Ishikawa (cell line): ENCODE results near the gene MTMR10.

Experiments
- CEBPB ChIP-seq: IDR thresholded peaks from 2 replicates; pipeline ENCODE4 v1.6.1; 2012
- CREB1 ChIP-seq: IDR thresholded peaks from 2 replicates; pipeline ENCODE4 v1.6.1; 2012; ENCODE audit warnings: low read depth
- EGR1 ChIP-seq: IDR thresholded peaks from 2 replicates; pipeline ENCODE4 v1.6.1; 2012
- EP300 ChIP-seq: IDR thresholded peaks from 2 replicates; pipeline ENCODE4 v1.6.1; 2012; ENCODE audit warnings: borderline replicate concordance
- FOXM1 ChIP-seq: IDR thresholded peaks from 2 replicates; pipeline ENCODE4 v1.6.1; 2012; ENCODE audit warnings: low read depth, borderline replicate concordance
- NFIC ChIP-seq: IDR thresholded peaks from 2 replicates; pipeline ENCODE4 v1.6.1; 2012
- RAD21 ChIP-seq: IDR thresholded peaks from 2 replicates; pipeline ENCODE4 v1.6.1; 2012; ENCODE audit warnings: low read depth
- REST ChIP-seq: IDR thresholded peaks from 2 replicates; pipeline ENCODE4 v1.6.1; 2012; ENCODE audit warnings: low read depth, mild to moderate bottlenecking
- TAF1 ChIP-seq: IDR thresholded peaks from 2 replicates; pipeline ENCODE4 v1.6.1; 2012; ENCODE audit warnings: low read depth, mild to moderate bottlenecking
- TCF12 ChIP-seq: IDR thresholded peaks from 2 replicates; pipeline ENCODE4 v1.6.1; 2012; ENCODE audit warnings: low read depth
- TEAD4 ChIP-seq: IDR thresholded peaks from 2 replicates; pipeline ENCODE4 v1.6.1; 2012
- YY1 ChIP-seq: IDR thresholded peaks from 2 replicates; pipeline ENCODE4 v1.6.1; 2012; ENCODE audit warnings: low read depth
- ZBTB7A ChIP-seq: IDR thresholded peaks from 2 replicates; pipeline ENCODE4 v1.6.1; 2012; ENCODE audit warnings: low read depth
- TF ChIP-seq, protein P1 (sequence below): IDR thresholded peaks from 2 replicates; pipeline ENCODE4 v1.6.1; 2012
- TF ChIP-seq, protein P2 (sequence below): IDR thresholded peaks from 2 replicates; pipeline ENCODE4 v1.6.1; 2012

MTMR10 gene

DNA sequence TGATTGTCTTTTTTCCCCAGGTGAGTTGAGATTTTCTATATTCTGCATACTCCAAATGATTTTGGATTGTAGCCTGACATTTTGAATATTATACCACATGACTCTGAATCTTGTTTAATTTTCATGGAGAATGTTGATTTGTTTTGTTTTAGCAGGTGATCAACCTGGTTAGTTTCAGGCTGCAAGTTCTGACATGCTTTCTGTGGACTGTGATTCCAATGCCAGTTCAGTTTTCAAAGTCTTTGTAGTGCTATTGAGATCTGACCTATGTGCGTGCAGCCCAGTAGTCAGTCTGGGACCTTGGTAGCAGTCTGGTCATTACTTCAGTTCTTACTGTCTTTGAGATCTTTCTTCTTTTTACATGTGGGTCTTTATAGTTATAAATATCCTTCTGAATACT lies 18.6 kb upstream of the MTMR10 start:
- no peak for TF ChIP-seq TAF1

- TF ChIP-seq CREB1 (no peak), CEBPB (no peak), ZBTB7A (no peak), TEAD4 (no peak), NFIC (no peak), EGR1 (no peak), TAF1 (no peak), TCF12 (no peak), REST (no peak), EP300 (no peak), FOXM1 (no peak), RAD21 (no peak), YY1 (no peak)
- TF ChIP-seq, protein P1, sequence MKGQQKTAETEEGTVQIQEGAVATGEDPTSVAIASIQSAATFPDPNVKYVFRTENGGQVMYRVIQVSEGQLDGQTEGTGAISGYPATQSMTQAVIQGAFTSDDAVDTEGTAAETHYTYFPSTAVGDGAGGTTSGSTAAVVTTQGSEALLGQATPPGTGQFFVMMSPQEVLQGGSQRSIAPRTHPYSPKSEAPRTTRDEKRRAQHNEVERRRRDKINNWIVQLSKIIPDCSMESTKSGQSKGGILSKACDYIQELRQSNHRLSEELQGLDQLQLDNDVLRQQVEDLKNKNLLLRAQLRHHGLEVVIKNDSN = no peak
- TF ChIP-seq, protein P2, sequence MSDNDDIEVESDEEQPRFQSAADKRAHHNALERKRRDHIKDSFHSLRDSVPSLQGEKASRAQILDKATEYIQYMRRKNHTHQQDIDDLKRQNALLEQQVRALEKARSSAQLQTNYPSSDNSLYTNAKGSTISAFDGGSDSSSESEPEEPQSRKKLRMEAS = no peak
Measured at GRCh38 chr15:31005660-31006059, 14.2 kb upstream of the MTMR10 start.

DNA sequence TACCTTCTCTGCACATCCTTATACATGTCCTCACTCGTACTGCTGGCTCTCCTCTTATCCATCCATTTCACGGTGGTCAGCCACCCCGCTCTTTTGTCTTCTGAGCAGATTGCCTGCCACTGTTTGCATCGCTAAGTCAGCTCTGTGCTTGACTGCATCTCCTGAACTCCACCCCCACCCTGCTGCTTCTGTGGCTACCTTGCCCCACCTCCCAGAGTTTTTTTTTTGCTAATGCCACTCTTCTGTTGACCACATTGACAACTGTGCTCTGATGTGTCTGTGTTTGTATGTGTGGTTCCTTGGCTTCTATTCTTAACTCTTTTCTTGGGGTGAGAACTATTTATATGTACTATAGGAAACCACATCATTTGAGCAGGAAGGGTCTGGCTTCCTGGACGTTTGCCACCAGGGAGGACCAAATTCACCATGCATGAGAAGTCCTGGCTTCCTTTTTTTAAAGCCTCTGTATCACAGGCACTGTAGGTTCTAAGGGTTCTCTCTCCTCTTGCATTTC lies 12.8 kb upstream of the MTMR10 start:
- no peak for TF ChIP-seq CREB1
- TF ChIP-seq NFIC = no peak
- TF ChIP-seq, protein P2 = no peak
- no peak for TF ChIP-seq YY1
- no peak for TF ChIP-seq EGR1
- TF ChIP-seq EP300 = no peak
- no peak for TF ChIP-seq RAD21
- TF ChIP-seq TCF12 = no peak
- no peak for TF ChIP-seq FOXM1
- TF ChIP-seq, protein P1 = no peak
- TF ChIP-seq CEBPB = no peak
- TF ChIP-seq REST = no peak

DNA sequence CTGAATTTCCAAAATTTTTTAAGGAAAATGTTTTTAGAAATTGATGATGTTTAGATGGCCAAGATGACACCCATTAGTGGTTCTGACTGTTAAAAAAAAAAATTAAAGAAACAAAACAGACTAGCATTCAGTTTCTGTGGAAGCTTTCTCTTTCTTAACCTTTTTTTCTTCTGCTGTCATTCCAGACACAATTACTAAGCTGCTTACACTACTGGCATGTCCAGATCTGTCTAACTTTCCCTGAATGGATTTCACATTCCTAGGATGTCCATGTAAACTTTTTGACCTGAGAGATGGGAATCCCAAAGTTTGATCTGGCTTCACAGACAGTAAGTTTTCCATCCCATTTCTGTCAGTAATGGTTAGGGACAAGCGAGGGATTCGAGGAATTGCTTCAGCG lies 10.3 kb upstream of the MTMR10 start:
- TF ChIP-seq ZBTB7A (no peak), EGR1 (no peak)

GRCh38 chr15:30999729-31000128 lies 8.3 kb upstream of the MTMR10 start:
- TF ChIP-seq REST (no peak), TCF12 (no peak), YY1 (no peak), ZBTB7A (no peak), CREB1 (no peak), CEBPB (no peak), RAD21 (no peak), TAF1 (no peak), EGR1 (no peak)
- TF ChIP-seq, protein P2 = no peak
